Measurements from ENCODE around the gene ZXDC. TPM values are rescaled to one million over a fixed set of nuclear protein-coding genes. Genes with fewer than 3 reads are reported as not detected.

Gene ZXDC
- total RNA-seq, 1 donor from 2014 or later: 74.4 TPM

DNA sequence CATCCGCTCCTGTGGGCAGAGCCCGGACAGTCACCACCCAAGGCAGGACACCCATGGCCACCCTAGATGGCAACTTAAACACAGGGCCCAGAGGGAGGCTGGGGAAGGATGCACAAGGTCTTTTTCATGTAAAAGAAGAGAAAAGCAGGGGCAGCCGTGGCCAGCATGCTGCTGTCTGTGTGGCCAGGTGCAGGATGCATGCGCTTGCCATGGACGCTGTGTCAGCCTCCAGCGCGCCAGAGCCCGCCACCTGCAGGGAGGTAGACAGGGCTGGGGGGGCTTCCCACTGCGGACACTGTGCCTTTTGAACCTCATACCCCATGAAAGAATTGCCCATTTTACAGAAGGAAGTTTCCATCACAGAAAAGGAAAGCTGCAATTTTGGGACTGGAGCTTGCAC, 23.7 kb upstream of the ZXDC start:
- H3K36me3 ChIP-seq: no peaks in the 10 kb centered on the region
- no peaks in the 10 kb centered on the region for H3K27me3 ChIP-seq
- no peaks in the 10 kb centered on the region for H3K4me1 ChIP-seq
- TF ChIP-seq, protein P1, sequence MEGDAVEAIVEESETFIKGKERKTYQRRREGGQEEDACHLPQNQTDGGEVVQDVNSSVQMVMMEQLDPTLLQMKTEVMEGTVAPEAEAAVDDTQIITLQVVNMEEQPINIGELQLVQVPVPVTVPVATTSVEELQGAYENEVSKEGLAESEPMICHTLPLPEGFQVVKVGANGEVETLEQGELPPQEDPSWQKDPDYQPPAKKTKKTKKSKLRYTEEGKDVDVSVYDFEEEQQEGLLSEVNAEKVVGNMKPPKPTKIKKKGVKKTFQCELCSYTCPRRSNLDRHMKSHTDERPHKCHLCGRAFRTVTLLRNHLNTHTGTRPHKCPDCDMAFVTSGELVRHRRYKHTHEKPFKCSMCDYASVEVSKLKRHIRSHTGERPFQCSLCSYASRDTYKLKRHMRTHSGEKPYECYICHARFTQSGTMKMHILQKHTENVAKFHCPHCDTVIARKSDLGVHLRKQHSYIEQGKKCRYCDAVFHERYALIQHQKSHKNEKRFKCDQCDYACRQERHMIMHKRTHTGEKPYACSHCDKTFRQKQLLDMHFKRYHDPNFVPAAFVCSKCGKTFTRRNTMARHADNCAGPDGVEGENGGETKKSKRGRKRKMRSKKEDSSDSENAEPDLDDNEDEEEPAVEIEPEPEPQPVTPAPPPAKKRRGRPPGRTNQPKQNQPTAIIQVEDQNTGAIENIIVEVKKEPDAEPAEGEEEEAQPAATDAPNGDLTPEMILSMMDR (IDR thresholded peaks at IDR 0.05): no peak
- H3K27ac ChIP-seq: no peak overlapping the region
- no peaks in the 10 kb centered on the region for H3K9me3 ChIP-seq
- intact Hi-C loops (cut with DNase I): no loop called here
- H3K4me3 ChIP-seq: no peak overlapping the region
- DNase-seq (ENCODE audit: low spot score in 2 of 2): no peak

DNA sequence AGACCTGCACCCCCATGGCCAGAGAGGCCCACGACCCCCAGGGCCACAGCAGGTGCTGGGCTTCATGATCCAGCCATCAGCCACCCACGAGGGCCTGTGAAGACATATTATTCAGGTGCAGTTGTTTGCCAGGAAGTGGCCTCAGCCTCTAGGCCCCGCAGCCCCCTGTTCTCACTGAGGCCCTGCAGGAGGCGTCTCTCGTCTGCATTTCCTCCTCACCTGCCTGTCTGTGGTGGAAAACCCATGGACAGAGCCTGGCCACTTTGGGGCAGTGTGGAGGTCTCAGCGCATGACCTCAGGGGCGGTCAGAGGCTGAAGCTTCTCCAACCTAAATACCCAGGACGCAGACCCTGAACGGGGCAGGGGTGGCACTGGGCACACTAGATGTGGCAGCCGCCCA, 23.2 kb upstream of the ZXDC start:
- Histone ChIP-seq H3K27ac (no peak overlapping the region), H3K27me3 (no peaks in the 10 kb centered on the region), H3K4me1 (no peaks in the 10 kb centered on the region), H3K4me3 (no peak overlapping the region), H3K36me3 (no peaks in the 10 kb centered on the region), H3K9me3 (no peaks in the 10 kb centered on the region)
- TF ChIP-seq, protein P1 (IDR thresholded peaks at IDR 0.05): no peak
- intact Hi-C loops (cut with DNase I): no loop called here
- DNase-seq (ENCODE audit: low spot score in 2 of 2): no peak

DNA sequence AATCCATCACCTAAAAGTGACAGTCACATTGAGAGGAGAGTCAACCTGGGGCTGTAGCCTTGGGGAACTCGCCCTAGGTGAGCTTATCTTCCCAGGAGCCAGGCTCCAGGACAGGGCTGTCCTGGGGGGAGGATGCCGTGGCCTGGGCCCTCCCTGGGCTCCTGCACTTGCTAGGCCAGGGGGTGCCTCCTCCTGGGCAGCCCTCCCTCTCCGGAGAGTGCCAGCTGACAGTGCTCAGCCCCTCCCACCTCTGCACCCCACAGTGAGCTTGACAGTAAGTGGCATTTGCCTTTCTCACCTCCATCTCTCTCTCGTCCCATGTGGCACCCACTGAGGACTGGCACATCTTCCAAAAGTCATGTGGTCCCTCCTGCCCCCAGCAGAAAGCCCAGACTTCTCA, 22.8 kb upstream of the ZXDC start:
- TF ChIP-seq, protein P1 (IDR thresholded peaks at IDR 0.05): no peak
- DNase-seq (ENCODE audit: low spot score in 2 of 2): no peak
- no peaks in the 10 kb centered on the region for H3K4me1 ChIP-seq
- H3K27me3 ChIP-seq: no peaks in the 10 kb centered on the region
- no peak overlapping the region for H3K4me3 ChIP-seq
- no peaks in the 10 kb centered on the region for H3K36me3 ChIP-seq
- intact Hi-C loops (cut with DNase I): no loop called here
- no peak overlapping the region for H3K27ac ChIP-seq
- no peaks in the 10 kb centered on the region for H3K9me3 ChIP-seq

DNA sequence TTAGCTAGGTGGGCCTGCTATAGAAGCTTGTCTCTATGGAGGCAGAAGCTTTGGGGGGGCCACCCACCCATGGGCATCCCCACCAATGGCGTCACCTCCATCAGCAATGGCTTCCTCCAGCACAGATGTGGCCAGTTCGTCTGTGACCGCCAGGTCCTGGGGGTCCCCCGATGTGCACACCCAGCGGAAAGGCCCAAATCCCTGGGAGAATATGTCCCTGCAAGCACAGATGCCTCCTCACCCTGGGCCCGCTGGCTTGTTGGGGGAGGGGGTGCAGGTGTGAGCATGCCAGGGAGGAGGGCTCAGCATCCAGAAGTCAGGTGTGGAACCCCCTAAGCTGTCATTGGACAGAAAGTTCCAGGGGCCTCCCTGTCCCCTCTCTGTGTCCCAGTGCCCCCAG, 22.3 kb upstream of the ZXDC start:
- no peaks in the 10 kb centered on the region for H3K9me3 ChIP-seq
- no peak overlapping the region for H3K4me3 ChIP-seq
- H3K27ac ChIP-seq: no peak overlapping the region
- no peaks in the 10 kb centered on the region for H3K27me3 ChIP-seq
- no peaks in the 10 kb centered on the region for H3K36me3 ChIP-seq
- DNase-seq (ENCODE audit: low spot score in 2 of 2): no peak
- no peaks in the 10 kb centered on the region for H3K4me1 ChIP-seq
- TF ChIP-seq, protein P1 (IDR thresholded peaks at IDR 0.05): no peak
- intact Hi-C loops (cut with DNase I): no loop called here

DNA sequence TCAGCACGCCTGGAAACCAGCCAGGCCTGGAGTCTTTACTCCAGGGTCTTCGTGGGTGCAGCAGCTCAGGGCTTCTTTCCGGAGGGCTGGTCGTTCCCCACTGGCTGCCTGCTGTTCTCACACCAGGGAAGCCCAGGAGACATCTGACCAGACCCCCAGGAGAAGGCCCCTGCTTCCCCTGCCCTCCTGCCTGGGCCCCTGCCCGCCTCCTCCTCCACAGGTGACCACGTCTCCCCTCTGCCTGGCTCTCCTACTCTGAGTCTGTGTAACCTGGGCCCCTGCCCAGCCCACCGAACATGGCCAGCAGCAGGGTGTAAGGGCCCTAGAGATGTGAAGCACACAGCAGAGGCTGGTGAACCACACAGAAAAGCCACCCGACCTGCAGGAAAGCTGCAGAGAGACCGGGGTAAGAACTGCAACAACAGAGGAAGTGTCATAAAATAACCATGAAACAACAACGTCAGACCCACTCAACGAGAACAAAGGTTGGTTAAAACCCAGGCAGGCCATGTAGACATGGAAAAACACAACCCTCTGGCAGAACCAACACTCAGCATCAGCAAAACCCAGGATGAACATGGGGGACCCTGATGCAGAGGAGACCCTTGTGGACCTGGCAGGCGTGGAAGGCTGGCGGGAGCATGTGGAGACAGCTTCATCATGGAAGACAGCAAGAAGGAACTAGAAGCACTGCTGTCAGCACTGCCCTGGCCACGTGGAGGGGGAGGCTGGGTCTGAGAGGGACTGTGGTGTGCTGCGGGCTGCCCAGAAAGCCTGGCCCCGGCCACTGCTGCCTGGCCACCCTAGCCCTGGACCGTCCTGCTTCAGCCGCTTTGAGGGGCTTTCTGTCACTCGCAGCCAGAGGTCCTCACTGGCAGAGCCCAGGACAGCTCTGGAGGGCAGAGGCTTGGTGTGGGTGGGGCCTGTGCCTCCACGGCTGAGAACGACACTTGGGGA, 21.5 kb upstream of the ZXDC start:
- H3K27me3 ChIP-seq: no peaks in the 10 kb centered on the region
- no peaks in the 10 kb centered on the region for H3K4me1 ChIP-seq
- DNase-seq (ENCODE audit: low spot score in 2 of 2): no peak
- no peak overlapping the region for H3K27ac ChIP-seq
- no peaks in the 10 kb centered on the region for H3K36me3 ChIP-seq
- H3K4me3 ChIP-seq: no peak overlapping the region
- TF ChIP-seq, protein P1 (IDR thresholded peaks at IDR 0.05): no peak
- intact Hi-C loops (cut with DNase I): no loop called here
- H3K9me3 ChIP-seq: no peaks in the 10 kb centered on the region

Data from ascending aorta (tissue), 2 donors.